B cell (primary cell): Measurements from ENCODE around the gene SSTR4. TPM values are rescaled to one million over a fixed set of nuclear protein-coding genes. Genes with fewer than 3 reads are reported as not detected.

Experiments used
- ATAC-seq: fragments of 200-7000 bp; cut with Tn5 transposase; one replicate; pipeline ENCODE4 v1.10.0; 2021; ENCODE audit warnings: low read depth, mild to moderate bottlenecking, moderate number of reproducible peaks, moderate library complexity
- CTCF ChIA-PET: fragments of 350-600 bp; sonication (Branson Sonifier 250); formaldehyde crosslinking; loops from one replicate; lab custom pipeline; 2021; ENCODE audit warnings: antibody characterized with exemption, inconsistent platforms; lab: Charles Lee
- POLR2A ChIA-PET: fragments of 350-600 bp; sonication (Branson Sonifier 250); formaldehyde crosslinking; loops from one replicate; lab custom pipeline; 2021; ENCODE audit warnings: antibody characterized with exemption; lab: Charles Lee
- DNase-seq: peaks from one replicate; pipeline ENCODE4 v3.0.0; 2013
- H2AFZ ChIP-seq: 2 replicates; pipeline ENCODE4 v1.6.1; 2012; ENCODE audit warnings: mild to moderate bottlenecking, low read depth, low read length; ENCODE audit not compliant: insufficient read depth, poor library complexity, severe bottlenecking
- H3K27ac ChIP-seq, 2 donors: 1 replicate in 1 of 2; 2 replicates in 1 of 2; pipeline ENCODE4 v1.5.1; 2012 to 2013; ENCODE audit warnings: low read length in 2 of 2, mild to moderate bottlenecking in 2 of 2, moderate library complexity in 1 of 2
- H3K27me3 ChIP-seq, 4 experiments: fragments of 200-600 bp in 1 of 4; sonication (generic) in 1 of 4; replicated peaks in 1 of 4; 1 replicate in 2 of 4; 2 replicates in 2 of 4; pipeline versions ENCODE4 v1.6.1 to v1.7.0; 2013 to 2016; ENCODE audit warnings: low read length in 3 of 4, mild to moderate bottlenecking in 2 of 4, mixed read lengths in 1 of 4, moderate library complexity in 1 of 4; ENCODE audit not compliant: insufficient read depth in 4 of 4, control insufficient read depth in 3 of 4; ENCODE audit errors: control extremely low read depth in 1 of 4
- H3K36me3 ChIP-seq, 2 experiments: replicated peaks in 1 of 2; 1 replicate in 1 of 2; 2 replicates in 1 of 2; pipeline versions ENCODE4 v1.6.1 to v1.7.1; 2013; ENCODE audit warnings: low read length in 1 of 2; ENCODE audit not compliant: insufficient read depth in 2 of 2, control insufficient read depth in 1 of 2; ENCODE audit errors: control extremely low read depth in 1 of 2, extremely low read depth in 1 of 2
- H3K4me1 ChIP-seq, 2 donors: fragments of 200-600 bp in 1 of 2; sonication (generic) in 1 of 2; 1 replicate in 1 of 2; 2 replicates in 1 of 2; pipeline versions ENCODE4 v1.5.1 to v1.6.1; 2013 to 2017; ENCODE audit warnings: low read length in 2 of 2; ENCODE audit not compliant: control insufficient read depth in 2 of 2, insufficient read depth in 2 of 2
- H3K4me2 ChIP-seq: replicated peaks from 2 replicates; pipeline ENCODE3; 2012; ENCODE audit warnings: mild to moderate bottlenecking, low read depth, low read length; ENCODE audit not compliant: poor library complexity, severe bottlenecking
- H3K4me3 ChIP-seq, 5 experiments: fragments of 200-600 bp in 1 of 5; sonication (generic) in 1 of 5; 1 replicate in 3 of 5; 2 replicates in 2 of 5; pipeline versions ENCODE4 v1.5.1 to v1.7.0; 2011 to 2016; ENCODE audit warnings: low read length in 4 of 5, mild to moderate bottlenecking in 4 of 5, low read depth in 2 of 5, control low read depth in 1 of 5, moderate library complexity in 1 of 5; ENCODE audit not compliant: insufficient read depth in 1 of 5; ENCODE audit errors: control extremely low read depth in 1 of 5, extremely low read depth in 1 of 5
- H3K79me2 ChIP-seq: fragments of 200-600 bp; sonication (generic); one replicate; pipeline ENCODE4 v1.6.0; 2016; ENCODE audit warnings: low read length; ENCODE audit not compliant: control insufficient read depth, insufficient read depth
- H3K9ac ChIP-seq: fragments of 200-600 bp; sonication (generic); 2 replicates; pipeline ENCODE4 v1.6.1; 2017; ENCODE audit warnings: mild to moderate bottlenecking, low read length, moderate library complexity
- H3K9me3 ChIP-seq, 3 donors: one replicate each; pipeline versions ENCODE4 v1.6.1 to v1.7.1; 2013; ENCODE audit warnings: low read length in 2 of 3; ENCODE audit not compliant: control insufficient read depth in 2 of 3, insufficient read depth in 1 of 3; ENCODE audit errors: control extremely low read depth in 1 of 3
- H4K20me1 ChIP-seq: 2 replicates; pipeline ENCODE4 v1.6.0; 2012; ENCODE audit warnings: mild to moderate bottlenecking, low read length; ENCODE audit not compliant: insufficient read depth, control insufficient read depth, poor library complexity, severe bottlenecking
- H3K27ac Mint-ChIP-seq: one replicate; pipeline ENCODE4 v1.8.0; 2021; ENCODE audit warnings: mixed read lengths
- H3K27me3 Mint-ChIP-seq: one replicate; pipeline ENCODE4 v1.8.0; 2021; ENCODE audit warnings: mixed read lengths
- H3K4me1 Mint-ChIP-seq: one replicate; pipeline ENCODE4 v1.8.0; 2021; ENCODE audit warnings: mixed read lengths
- H3K4me3 Mint-ChIP-seq: one replicate; pipeline ENCODE4 v1.8.0; 2021; ENCODE audit warnings: mixed read lengths
- H3K9me3 Mint-ChIP-seq: one replicate; pipeline ENCODE4 v1.8.0; 2022; ENCODE audit warnings: mixed read lengths; ENCODE audit not compliant: insufficient read depth
- CTCF ChIP-seq: fragments of 200-600 bp; IDR thresholded peaks from one replicate; pipeline ENCODE4 v1.8.0; 2022; ENCODE audit warnings: antibody characterized with exemption, mild to moderate bottlenecking
- EZH2 ChIP-seq: IDR thresholded peaks from 2 replicates; pipeline ENCODE4 v1.6.1; 2012; ENCODE audit warnings: borderline replicate concordance, low read depth, mild to moderate bottlenecking, moderate library complexity, low read length; ENCODE audit not compliant: insufficient read depth, poor library complexity, severe bottlenecking
- WGBS: methylation state at CpG from one replicate; pipeline ENCODE4 v1.1.5; 2013; ENCODE audit warnings: missing lambda C conversion rate; ENCODE audit not compliant: insufficient coverage; 5-methylcytosine and 5-hydroxymethylcytosine counted together
- intact Hi-C: fragments of 100-400 bp; cut with micrococcal nuclease; formaldehyde crosslinking; loops from one replicate; pipeline ENCODE4 v1.10.0; 2022
- polyA plus RNA-seq: library from polyadenylated mRNA; depleted of rRNA; stranded (reverse); fragments of >200 nt; gene quantifications from 2 replicates; pipeline ENCODE4 v1.2.3, GENCODE V29; 2012
- total RNA-seq, 2 donors: library from RNA; stranded (reverse); fragments of 120-200 nt in 1 of 2; gene quantifications; 1 replicate in 1 of 2; 2 replicates in 1 of 2; pipeline versions ENCODE4 v1.2.3 to v1.2.4, GENCODE V29; 2013 to 2022

The SSTR4 gene
- total and polyA plus RNA-seq, 2 donors (not counting 1 experiment from before 2014, with no cell fraction given), result not detected

DNA sequence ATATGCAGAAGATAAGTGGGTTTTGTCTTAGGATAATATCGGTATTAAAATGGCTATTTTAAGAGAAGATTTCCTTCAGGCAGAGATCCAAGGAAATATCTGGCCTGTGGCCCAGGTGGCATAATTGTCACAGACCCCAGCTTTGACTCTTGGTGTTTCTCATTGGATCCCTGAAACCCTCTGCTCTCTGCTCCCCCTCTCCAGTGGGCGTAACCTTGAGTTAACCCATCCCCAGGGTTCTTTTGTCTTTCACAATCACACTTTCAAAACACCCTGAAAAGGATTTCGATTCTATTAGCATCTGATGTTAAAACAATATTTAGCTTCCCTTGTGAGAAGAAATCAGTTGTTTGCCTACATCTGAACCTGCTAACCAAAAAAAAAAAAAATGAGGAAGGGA is 7.2 kb downstream of the SSTR4 start:
- 100% methylated on average over 1 of the region's 3 CpGs for WGBS

GRCh38 chr20:23043376-23043775 is 8.3 kb downstream of the SSTR4 start:
- CTCF ChIA-PET, result no interaction called here
- H3K27me3 Mint-ChIP-seq, result peaks cover 42% of the 10 kb centered on the region
- H3K27me3 ChIP-seq, result peaks cover 0 to 36% (median 8%) of the 10 kb centered on the region in 4 experiments
- no peak overlapping the region for H3K4me3 Mint-ChIP-seq
- H3K27ac Mint-ChIP-seq, result no peak overlapping the region
- peaks cover 4% of the 10 kb centered on the region for H3K4me1 Mint-ChIP-seq
- TF ChIP-seq EZH2 (no peak), CTCF (no peak)
- no peak overlapping the region for H3K4me2 ChIP-seq
- H4K20me1 ChIP-seq, result no peaks in the 10 kb centered on the region
- peaks cover 2 to 4% of the 10 kb centered on the region in 2 donors for H3K4me1 ChIP-seq
- DNase-seq, result no peak
- WGBS, result 80% methylated on average over 5 of the region's 6 CpGs
- H3K9me3 Mint-ChIP-seq, result no peaks in the 10 kb centered on the region
- no peak overlapping the region for H2AFZ ChIP-seq
- H3K9me3 ChIP-seq, result peaks cover 0 to 6% (median 0%) of the 10 kb centered on the region in 3 donors
- no peak overlapping the region for H3K27ac ChIP-seq
- no peak overlapping the region for H3K4me3 ChIP-seq
- H3K9ac ChIP-seq, result no peak overlapping the region
- intact Hi-C loops, result no loop called here
- ATAC-seq, result no peak
- POLR2A ChIA-PET, result no interaction called here
- no peaks in the 10 kb centered on the region for H3K79me2 ChIP-seq
- H3K36me3 ChIP-seq, result no peaks in the 10 kb centered on the region

More for the DNA sequence above, 7.2 kb downstream of the SSTR4 start:
- no peak overlapping the region for H3K4me3 Mint-ChIP-seq
- TF ChIP-seq CTCF, result no peak
- no peak for TF ChIP-seq EZH2
- POLR2A ChIA-PET, result no interaction called here
- CTCF ChIA-PET, result no interaction called here
- no peak overlapping the region for H2AFZ ChIP-seq
- DNase-seq, result no peak
- peaks cover 2% of the 10 kb centered on the region for H3K4me1 Mint-ChIP-seq
- no peaks in the 10 kb centered on the region for H3K9me3 Mint-ChIP-seq
- no peaks in the 10 kb centered on the region for H3K36me3 ChIP-seq
- no peak overlapping the region for H3K4me3 ChIP-seq
- no peak overlapping the region for H3K9ac ChIP-seq
- H3K9me3 ChIP-seq, result peaks cover 0 to under 1% (median 0%) of the 10 kb centered on the region in 3 donors
- peaks cover 0 to 29% (median 8%) of the 10 kb centered on the region in 4 experiments for H3K27me3 ChIP-seq
- H3K27me3 Mint-ChIP-seq, result peaks cover 44% of the 10 kb centered on the region
- no peaks in the 10 kb centered on the region for H3K4me1 ChIP-seq
- H3K79me2 ChIP-seq, result no peaks in the 10 kb centered on the region
- H3K27ac Mint-ChIP-seq, result no peak overlapping the region
- H3K4me2 ChIP-seq, result no peak overlapping the region
- ATAC-seq, result no peak
- intact Hi-C loops, result no loop called here
- no peak overlapping the region for H3K27ac ChIP-seq
- H4K20me1 ChIP-seq, result no peaks in the 10 kb centered on the region
